Kidney glomerular epithelial cell (primary cell): Measurements from ENCODE around the gene TPP2.

Source experiments
- DNase-seq: peaks from one replicate; lab custom pipeline; 2025; lab: John Stamatoyannopoulos, UW

Gene TPP2

DNA sequence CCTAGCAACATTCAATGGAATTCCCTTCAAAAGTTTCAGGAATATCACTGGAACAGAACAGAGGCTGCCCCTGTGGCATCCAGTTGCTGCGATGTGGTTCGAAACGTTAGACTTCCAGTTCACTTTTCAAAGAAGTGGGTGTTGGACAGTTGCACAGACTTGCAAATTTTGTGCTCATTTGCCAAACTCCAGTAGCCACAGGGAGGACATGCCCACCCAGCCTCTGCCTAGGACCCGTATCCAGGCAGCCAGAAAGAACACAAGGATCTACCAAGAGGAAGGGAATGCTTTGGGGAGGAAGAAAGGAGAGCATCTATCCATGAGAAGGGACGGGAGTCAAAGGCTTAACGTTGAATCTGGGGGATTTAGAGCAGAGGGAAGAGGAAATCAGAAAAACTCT is 98.2 kb downstream of the TPP2 start, which contains the start of gene METTL21C:
Gene METTL21C (minus strand): TSS at position 108 of the 400 bp plus-strand sequence. CDS start 546 bp downstream, outside the sequence.
- DNase-seq = no peak

DNA sequence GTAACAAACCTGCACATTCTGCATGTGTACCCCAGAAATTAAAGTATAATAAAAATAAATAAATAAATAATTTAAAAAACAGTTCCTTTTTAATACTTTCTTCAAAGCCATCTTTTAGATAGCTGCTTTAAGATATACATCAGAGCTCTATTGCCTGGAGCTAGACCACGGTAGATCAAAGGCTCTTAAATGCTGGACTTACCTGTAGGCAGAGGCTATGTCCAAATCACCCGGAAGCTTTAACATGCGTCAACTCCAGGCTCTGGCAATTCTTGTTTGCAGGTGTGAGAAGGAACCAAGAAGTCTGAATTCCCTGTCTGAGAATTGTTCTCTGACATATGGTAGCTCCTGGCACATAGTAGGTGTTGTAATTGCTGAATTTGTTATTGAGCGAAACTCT is 99.7 kb downstream of the TPP2 start:
- no peak for DNase-seq

DNA sequence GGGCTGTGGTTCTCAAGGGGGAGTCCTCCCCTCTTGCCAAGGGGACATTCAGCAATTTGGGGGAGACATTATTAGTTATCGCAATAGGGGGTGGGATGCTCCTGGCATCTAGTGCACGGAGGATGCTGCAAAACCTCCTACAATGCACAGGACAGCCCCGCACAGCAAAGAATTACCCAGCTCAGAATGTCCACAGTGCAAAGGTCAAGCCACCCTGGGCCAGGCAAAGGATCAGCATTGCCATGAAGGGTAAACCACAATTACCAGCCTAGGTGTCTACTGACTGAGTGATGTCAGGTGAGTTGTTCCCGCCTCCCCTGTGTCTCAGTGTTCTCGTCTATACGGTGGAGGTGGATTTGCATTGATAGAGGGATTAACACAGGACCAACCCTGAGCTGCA is 100.5 kb downstream of the TPP2 start:
- DNase-seq = no peak

DNA sequence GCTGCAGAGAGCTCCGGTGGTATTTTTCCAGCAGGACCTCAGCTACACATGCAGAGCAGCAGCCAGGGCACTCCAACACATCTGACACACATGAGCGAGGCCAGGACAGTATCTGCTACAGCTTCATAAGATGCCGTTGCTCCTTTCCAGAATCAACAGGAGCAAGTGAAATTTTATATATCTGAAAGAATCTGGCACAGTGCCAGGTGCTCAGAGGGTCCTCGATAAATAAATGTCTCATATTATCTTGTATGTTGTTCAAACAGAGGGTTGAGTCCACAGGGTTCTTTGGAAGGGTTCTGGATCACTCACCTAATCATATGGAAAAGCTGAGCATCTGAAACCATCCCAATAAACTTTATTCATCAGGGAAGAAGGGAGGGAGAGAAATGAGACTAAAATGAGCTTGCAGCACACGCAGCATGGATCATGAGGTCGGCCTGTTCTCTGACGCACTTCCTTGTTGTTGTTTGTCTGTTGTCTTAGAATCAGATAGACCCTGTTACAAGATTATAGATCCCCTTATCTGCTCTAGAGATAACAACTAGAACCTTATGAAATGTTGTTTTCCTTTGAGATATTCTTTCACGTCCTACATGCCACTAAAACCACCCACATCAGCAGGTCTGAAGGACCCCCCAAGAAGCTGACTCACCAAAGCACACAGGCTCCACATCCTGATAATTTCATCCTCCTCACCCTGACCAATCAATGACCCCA is 101.3 kb downstream of the TPP2 start:
- no peak for DNase-seq

DNA sequence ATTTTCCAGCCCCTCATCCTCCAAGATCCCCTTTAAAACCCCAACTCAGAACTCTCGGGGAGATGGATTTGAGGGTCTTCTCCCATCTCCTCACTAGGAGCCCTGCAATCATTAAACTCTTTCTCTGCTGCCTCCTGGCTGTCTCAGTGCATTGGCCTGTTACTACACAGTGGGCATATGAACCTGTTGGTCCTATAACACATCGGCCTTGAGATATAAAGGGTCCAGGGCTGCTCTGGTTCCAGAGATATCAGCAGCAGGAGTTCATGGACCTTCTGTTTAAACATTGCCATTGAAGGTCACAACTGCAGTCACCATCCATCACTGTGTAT is 101.8 kb downstream of the TPP2 start:
- no peak for DNase-seq

DNA sequence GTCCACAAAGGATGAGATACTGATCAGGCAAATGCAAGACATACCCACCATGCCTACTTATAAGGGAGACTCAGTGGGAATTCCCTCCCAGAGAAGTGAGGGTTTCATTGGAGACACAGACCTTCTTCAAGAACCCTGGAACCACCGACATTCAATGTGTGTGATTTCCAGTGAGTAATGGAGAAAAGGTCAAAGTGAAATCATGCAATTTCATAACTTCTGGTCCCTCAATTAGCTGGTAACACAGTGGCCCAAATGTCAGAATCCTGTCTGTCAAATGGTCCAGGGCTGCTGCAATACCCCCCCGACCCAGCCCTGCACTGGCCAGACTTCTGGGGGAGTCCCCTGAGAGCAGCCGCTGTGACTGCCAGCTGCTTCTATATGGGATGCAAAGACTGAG is 102.7 kb downstream of the TPP2 start:
- DNase-seq = no peak

DNA sequence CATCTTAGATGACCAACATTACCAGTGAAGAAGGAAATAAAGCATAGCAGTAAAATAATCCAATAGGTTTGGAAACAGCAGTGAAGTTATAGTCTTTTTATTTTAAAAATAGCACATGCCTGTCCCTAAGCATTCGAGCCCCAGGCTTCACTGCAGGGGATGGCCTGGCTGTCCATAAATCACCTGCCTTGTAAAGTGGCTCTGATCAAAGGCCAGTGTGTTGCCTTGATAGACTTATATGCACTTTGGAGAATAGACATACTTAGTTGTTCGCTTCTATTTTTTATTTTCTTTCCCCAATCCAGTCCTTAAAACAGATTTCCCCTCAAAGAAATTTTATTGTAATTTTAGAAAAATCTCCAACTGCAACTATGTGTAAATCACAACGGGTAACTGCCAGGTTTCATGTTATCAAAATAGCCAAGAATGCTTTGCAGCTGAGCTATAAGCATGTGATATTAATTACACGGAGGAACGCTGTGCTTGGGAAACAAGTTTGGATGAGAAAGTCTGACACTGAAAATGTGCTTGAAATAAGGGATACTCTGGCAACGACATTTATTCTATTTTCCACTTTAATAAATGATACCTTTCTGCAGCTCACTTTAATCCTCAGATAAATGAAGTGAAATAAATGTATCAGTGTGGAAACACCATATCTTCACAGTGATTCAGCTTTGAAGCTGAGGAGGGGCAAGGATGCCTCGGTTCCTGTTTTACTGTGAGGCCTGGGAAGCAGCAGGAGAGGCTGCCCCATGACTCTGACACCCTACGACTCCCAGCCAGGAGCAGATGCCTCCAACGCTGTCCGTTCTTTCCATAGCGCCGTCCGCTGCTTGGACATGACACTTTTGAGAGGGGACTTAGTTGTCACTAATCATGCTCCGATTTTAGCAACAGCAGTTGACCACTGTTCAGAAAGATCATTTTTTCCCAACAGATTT is 103.6 kb downstream of the TPP2 start:
- DNase-seq = no peak

DNA sequence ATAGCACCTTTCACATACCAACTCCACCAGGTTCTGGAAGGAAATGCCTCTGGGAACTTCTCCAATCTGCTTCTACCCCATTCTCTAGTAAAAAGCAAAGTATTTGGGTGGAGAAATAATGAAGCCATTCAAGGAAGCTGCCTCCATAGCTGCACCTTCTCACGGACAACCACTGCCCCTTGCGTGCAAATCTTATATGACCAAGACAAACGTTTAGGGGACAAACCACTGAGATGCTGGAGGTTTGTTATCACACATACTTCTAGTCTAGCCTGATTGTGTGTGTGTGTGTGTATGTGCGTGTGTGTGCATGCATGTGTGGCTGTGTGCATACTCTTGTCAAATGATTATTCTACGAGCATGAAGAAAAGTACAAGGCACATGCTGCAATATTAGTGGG is 104.5 kb downstream of the TPP2 start:
- no peak for DNase-seq

DNA sequence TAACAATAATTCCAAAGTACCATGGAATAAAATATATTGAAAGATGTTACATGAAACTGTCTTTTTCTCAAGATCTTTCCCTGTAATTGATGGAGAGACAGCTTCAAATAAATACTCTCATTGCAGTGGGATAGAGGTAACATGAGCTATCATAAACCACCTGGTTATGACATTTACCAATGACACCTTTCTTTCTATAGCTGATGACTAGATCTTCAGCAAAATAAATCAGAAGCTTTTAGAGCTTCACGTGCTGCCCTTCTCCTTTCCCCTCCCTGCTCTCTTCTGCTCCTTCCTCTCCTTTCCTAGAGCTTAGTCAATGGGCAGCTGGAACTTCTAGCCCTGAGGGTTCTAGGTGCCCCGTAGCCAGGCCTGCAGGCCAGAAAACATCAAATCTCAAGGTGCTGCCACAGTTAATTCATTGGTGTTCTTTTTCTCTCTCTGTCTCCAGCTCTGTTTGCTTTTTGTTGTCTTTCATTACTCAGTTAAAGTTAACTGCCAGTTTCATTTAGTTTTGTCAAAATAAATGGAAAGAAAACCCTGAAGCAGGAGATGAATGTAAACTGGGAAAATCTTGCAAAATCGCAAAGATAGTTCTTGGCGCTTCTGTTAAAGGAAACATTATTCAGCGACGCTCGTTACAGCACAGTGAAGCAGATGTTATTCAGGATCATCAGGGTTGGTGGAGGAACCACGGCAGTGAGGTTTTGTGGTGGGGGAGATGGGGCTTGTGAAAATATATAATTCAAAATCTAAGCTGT is 106.4 kb downstream of the TPP2 start:
- DNase-seq = no peak

DNA sequence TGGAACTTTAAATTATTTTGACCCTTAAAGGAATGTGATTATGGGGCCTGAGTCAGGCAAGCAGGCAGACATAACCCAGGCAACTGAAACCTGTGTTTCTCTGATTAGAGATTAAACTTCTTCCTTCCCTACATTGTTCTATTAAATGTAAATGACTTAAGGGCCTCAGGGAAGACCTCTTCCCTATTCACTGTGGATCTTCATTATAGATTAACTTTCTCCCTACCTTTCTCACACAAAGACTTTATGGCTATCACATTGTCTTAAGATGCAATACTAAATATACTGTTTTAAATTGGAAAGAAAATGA is 106.9 kb downstream of the TPP2 start:
- no peak for DNase-seq

DNA sequence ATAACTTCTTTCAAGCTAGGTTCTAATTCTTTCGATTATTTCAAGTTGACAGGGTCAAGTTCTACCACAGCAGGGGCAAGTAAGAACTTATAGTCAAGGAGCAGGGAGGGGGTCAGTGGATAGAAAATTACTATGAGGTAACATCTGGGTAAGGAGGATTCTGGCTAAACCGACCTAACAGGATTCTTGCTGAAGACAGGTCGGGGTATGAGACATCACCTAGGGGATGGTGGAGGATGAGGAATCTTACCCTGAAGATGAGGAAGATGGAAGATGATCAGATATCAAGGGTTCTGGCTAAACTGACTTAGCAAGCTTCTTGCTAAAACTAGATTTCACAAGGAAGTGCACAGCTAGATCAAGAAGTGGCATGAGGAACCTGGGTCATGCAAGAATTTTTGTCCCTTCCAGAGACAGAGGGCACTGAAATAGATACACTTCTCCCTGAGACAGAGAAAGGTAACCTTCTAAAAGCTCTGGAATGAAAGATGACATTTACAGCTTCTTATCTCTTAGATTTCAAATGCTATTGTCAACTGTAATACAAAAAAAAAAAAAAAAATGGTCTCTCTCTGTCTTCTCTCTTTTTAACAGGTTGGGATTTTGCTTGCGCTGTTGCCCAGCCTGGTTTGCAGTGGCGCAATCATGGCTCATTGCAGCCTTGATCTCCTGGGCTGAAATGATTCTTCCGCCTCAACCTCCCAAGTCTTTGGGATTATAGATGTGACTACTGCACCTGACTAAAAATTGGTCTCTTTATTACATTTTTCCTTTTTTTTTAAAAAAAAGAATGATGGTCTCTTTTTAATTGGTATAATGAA is 107.7 kb downstream of the TPP2 start:
- DNase-seq = no peak

DNA sequence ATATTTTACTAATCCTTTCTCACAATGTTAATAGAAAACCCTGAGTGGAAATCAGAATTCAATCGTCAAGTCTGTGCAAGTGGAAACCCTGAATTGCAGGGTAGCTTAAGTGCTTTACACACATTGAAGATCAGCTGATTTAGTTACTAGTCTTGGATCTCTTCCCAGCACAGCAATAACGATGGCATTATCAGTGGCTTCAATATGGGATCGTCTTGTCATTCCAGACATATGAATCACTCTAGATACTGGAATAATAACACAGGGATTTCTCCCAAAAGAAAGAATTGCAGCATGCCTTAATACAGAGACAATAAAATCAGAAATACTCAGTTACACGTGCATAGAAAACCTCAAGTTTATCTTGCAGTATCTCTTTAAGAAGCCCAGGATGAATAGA is 110.7 kb downstream of the TPP2 start:
- peak; percentile 96 for DNase-seq

DNA sequence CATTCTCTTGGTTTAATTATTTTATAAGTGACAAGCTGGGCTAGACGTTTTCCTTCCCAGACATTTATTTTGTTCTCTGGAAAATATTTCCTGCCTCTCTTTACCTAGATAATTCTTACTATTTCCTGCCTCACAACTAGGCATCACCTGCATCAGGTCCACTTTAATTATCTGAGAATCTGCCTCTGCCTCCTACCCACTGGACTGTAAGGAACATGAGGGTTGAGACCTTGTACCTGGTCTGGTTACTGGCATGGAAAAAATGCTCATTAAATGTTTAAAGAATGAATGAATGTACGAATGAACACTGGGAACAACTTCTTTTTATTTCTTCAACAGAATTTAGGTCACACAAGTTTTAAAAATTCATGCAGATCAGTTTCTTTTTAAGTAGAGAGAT is 111.4 kb downstream of the TPP2 start:
- no peak for DNase-seq

DNA sequence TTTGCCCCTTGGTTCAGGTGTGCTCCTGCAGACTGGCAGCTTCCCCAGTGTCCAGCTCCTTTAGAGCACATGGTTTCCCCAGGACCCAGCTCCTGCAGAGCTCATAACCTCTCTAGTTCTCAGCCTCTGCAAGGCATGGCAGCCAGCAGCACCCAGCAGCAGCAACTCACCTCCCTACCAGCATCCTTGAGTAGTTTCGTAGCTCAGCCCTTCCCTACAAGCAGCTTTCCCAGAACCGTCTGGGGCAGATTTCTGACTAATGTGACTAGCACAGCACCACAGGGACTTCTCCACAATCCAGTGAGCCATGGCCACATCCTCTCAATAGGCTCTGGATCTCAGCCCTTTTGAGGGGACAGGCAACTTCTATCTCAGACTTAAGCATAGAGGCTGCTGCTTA is 112.2 kb downstream of the TPP2 start:
- DNase-seq = no peak

DNA sequence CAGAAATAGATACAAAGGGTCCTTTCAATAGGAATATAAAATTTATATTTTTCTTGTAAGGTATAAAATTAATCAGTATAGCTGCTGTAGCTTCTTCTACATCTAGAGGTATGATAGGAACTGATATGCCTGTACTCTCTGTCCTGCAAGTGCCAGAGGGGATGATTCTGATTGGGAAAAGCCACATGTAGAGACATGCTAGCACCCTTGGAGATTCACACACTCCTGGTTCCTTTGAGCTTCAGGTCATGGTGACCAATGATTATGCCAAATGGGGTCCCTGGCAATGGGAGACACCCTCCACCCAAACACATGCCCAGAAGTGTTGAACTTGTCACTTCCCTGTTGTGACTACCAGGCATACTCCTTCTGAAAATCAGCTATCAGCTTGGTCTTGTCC is 112.8 kb downstream of the TPP2 start:
- no peak for DNase-seq

DNA sequence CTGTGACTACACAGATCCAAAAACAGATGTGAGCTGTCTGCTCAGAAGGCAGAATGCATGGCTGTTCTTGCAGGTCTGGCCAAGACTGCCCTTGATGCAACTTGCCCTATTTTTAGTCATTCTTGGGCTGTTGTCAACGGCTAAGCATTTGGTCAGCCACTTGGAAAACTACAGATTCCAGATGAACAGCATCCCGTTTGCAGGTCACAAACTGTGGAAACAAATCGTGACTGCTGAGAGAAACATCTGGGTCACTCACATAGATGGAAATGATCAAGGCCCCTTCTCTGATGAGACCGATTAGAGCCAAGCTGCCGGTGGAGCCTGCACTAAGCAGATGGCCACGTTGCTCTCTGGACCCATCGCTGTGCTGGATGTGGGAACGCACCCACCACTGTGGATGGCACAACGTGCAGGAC is 113.5 kb downstream of the TPP2 start:
- DNase-seq = no peak

DNA sequence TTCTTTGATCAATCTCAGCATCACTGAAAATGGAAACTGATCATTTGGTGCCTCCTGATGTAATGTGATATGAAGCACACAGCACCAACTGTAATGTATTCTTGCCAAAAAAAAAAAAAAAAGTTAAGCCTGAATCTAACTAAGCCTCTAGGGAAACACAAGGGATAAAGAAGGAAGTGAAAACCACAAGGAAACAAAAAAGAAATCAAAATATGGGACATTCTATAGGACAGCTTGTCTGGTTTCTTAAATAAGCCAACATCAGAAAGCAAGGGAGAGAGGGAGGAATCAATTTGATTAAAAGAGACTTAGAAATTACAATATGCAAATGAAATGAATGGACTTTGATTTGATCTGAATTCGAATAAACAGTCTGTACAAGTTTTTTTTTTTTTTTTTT is 118.7 kb downstream of the TPP2 start:
- no peak for DNase-seq

DNA sequence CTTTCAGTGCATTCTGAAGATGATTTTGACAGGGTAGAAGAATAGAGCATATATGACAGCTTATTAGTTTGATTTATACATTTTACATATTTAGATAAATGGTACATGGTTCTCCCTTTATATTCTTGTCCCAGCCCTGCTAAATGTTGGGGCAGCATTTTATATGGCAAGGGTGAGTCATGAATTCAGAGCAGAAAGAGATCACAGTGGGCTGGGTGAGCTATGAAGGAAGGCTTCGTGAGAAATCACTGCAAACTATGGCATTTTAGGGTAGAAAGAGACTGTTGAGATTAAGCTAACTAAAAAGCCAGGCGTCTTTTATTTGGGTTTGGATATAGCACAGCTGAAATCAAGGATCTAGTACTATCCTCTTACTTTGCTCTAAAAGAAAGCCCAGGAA is 122.0 kb downstream of the TPP2 start:
- DNase-seq = no peak

DNA sequence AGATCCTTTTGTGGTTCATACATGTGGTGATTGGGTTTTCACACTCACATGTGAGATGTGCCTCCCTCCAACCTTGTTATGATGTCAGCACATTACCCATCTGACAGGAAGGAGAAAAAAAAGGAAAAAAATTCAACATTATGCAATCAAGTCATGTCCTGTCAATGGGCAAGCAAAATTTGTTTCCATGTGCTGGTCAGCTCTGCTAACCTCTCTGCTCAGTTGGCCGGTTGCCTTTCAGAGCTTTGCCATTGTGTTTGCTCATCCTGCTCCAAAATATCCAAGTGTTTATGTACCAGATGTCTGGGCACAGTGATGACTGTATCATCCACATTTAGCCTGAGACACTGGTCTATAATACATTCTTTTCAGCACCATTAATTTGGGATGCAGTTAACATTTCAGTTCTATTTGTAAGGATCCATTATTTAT is 125.0 kb downstream of the TPP2 start:
- no peak for DNase-seq

DNA sequence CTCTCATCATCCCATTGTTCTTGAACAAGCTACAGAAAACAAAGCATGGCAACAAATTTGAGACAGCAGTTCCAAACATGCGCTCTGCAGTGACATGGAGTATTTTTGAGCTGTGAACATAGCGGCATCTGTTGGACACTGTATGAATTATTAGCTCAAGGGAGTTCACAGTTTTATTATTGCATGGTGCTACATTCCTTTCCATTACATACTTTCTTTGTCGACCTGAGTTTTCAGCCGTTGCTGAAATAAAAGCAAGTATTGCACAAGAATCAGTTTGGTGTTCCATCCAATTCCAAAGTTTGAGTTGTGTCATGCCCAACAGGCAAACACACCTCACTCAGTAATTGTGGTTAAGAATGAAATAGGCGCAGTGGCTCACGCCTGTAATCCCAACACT is 128.1 kb downstream of the TPP2 start:
- DNase-seq = peak; percentile 74

DNA sequence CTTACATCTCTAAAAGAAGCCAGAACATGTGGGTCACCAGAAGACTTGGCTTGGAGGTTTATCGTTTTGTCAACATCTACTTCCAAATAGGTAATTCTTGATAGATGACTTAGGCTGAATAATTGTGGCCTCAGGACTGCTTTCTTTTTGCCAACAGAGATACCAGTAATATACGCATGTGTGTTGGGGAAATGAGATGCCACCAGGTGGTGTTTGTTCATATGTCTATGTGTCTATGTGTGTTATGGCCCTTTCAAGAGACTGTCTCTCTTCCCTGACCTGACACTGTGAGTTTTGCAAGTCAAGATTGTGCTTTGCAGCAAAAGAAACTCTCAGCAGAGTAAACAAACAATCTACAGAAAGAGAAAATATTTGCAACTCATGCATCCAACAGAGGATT is 129.6 kb downstream of the TPP2 start:
- no peak for DNase-seq
